ENCODE measurements around the gene ATXN10.

ATXN10 gene

DNA sequence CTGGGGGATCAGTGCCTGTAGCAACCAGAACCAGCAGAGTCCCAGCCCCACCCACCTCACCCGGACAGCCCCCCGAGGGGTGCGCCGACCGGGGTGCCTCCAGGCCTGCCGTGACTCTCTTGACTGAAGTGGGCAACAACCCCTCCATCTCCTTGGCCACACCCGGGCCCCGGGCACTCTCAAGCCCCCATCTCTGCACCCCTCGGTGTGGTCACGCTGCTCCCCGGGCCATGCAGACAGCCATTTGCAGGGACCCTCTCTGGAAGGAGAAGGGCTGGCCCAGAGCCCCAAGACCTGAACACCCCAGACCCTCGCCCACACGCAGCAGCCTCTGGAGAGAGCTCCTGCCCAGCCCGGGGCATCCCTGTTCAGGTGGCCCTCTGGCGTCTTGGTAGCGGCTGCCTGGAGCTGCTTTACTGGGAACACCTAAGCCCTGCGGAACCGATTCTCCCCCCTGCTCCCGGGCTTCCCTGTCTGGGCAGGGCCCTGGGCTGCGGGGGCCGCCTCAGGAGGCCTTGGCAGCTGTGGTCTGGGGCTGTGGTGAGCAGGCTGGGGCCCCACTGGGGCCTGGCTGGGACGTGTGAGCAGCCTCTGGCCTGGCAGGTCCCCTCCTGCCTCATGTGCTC is 220.5 kb downstream of the ATXN10 start:
- no peak for DNase-seq (ENCODE audit: low read depth)

- DNase-seq (ENCODE audit: low read depth), result no peak
Measured at GRCh38 chr22:45892681-45893461, 221.2 kb downstream of the ATXN10 start.

DNA sequence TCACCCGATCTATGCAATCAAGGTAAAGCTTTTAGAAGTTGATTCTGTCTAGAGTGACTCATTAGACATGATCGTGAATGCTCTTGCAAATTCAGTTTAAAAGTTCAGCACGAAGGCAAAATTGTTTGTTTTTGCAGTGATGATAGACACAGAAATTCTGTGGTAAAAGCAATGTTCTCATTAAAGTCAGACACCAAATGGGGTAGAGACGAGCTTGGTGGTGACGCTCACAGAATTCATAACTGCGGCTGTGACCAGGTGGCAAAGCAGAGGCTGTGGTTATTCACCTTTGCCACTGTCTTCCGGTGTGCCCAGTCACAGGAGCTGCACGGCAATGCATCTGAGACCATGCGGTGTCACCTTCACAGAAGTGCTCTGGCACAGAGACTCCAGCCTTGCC is 221.9 kb downstream of the ATXN10 start:
- DNase-seq (ENCODE audit: low read depth), result no peak
